Neuronal stem cell (in vitro differentiated cells): Measurements from ENCODE around the gene ZBTB32.
A peak's percentile ranks its signal among the peaks of the same experiment; 100 is the strongest.

Experiments
- DNase-seq: peaks from one replicate; pipeline ENCODE4 v3.0.0-alpha.2; 2013; ENCODE audit warnings: low spot score
- H2AFZ ChIP-seq: one replicate; pipeline ENCODE4 v1.6.1; 2013; ENCODE audit warnings: mild to moderate bottlenecking, low read length, inconsistent platforms
- H2AK5ac ChIP-seq: 2 replicates; pipeline ENCODE4 v1.6.1; 2013; ENCODE audit warnings: low read depth, mild to moderate bottlenecking, inconsistent platforms, low read length, moderate library complexity, mixed read lengths
- H2BK120ac ChIP-seq: 2 replicates; pipeline ENCODE4 v1.6.1; 2013; ENCODE audit warnings: low read depth, mild to moderate bottlenecking, inconsistent platforms, low read length, moderate library complexity, mixed read lengths
- H2BK12ac ChIP-seq: one replicate; pipeline ENCODE4 v1.6.1; 2013; ENCODE audit warnings: low read length, inconsistent platforms
- H2BK15ac ChIP-seq: 2 replicates; pipeline ENCODE4 v1.6.1; 2013; ENCODE audit warnings: mild to moderate bottlenecking, low read length, inconsistent platforms, mixed read lengths
- H2BK5ac ChIP-seq: one replicate; pipeline ENCODE4 v1.6.1; 2013; ENCODE audit warnings: inconsistent platforms, mild to moderate bottlenecking, low read length, moderate library complexity
- H3K14ac ChIP-seq: one replicate; pipeline ENCODE4 v1.6.1; 2013; ENCODE audit warnings: low read length, inconsistent platforms
- H3K18ac ChIP-seq: 2 replicates; pipeline ENCODE4 v1.6.1; 2013; ENCODE audit warnings: low read length, inconsistent platforms
- H3K23ac ChIP-seq: 2 replicates; pipeline ENCODE4 v1.6.1; 2013; ENCODE audit warnings: low read depth, mild to moderate bottlenecking, mixed read lengths, low read length, inconsistent platforms; ENCODE audit not compliant: poor library complexity
- H3K27ac ChIP-seq: replicated peaks from 3 replicates; pipeline ENCODE4 v1.5.1; 2013; ENCODE audit warnings: low read length, inconsistent platforms
- H3K27me3 ChIP-seq, 3 experiments: 2 replicates each; pipeline ENCODE4 v1.6.1; 2013; ENCODE audit warnings: low read length in 3 of 3, mild to moderate bottlenecking in 2 of 3, inconsistent platforms in 1 of 3, low read depth in 1 of 3, mixed read lengths in 1 of 3, moderate library complexity in 1 of 3; ENCODE audit not compliant: control insufficient read depth in 3 of 3, insufficient read depth in 3 of 3
- H3K36me3 ChIP-seq, 2 donors: replicated peaks in 1 of 2; 2 replicates each; pipeline ENCODE4 v1.6.1; 2013; ENCODE audit warnings: low read length in 2 of 2; ENCODE audit not compliant: control insufficient read depth in 2 of 2, insufficient read depth in 2 of 2
- H3K4ac ChIP-seq: 2 replicates; pipeline ENCODE4 v1.6.1; 2013; ENCODE audit warnings: inconsistent platforms, mild to moderate bottlenecking, low read length, moderate library complexity
- H3K4me1 ChIP-seq, 2 donors: 1 replicate in 1 of 2; 2 replicates in 1 of 2; pipeline ENCODE4 v1.6.1; 2013; ENCODE audit warnings: low read length in 2 of 2, low read depth in 1 of 2; ENCODE audit not compliant: control insufficient read depth in 2 of 2, insufficient read depth in 1 of 2
- H3K4me2 ChIP-seq: one replicate; pipeline ENCODE4 v1.6.1; 2013; ENCODE audit warnings: mild to moderate bottlenecking, low read length, inconsistent platforms; ENCODE audit not compliant: insufficient read depth, poor library complexity, severe bottlenecking
- H3K4me3 ChIP-seq, 2 donors: 2 replicates each; pipeline ENCODE4 v1.5.1; 2013; ENCODE audit warnings: low read length in 2 of 2, mild to moderate bottlenecking in 2 of 2, inconsistent platforms in 1 of 2, moderate library complexity in 1 of 2
- H3K79me1 ChIP-seq: one replicate; pipeline ENCODE4 v1.6.1; 2013; ENCODE audit warnings: low read depth, mild to moderate bottlenecking, inconsistent platforms, low read length, moderate library complexity
- H3K9ac ChIP-seq: one replicate; pipeline ENCODE4 v1.6.1; 2013; ENCODE audit warnings: mild to moderate bottlenecking, low read depth, low read length, inconsistent platforms; ENCODE audit not compliant: poor library complexity
- H3K9me3 ChIP-seq, 2 donors: replicated peaks in 1 of 2; 2 replicates each; pipeline versions ENCODE3 to v1.6.1; 2013; ENCODE audit warnings: low read length in 2 of 2, mild to moderate bottlenecking in 2 of 2, inconsistent platforms in 1 of 2, low read depth in 1 of 2, mixed read lengths in 1 of 2, moderate library complexity in 1 of 2; ENCODE audit not compliant: control insufficient read depth in 2 of 2, insufficient read depth in 1 of 2
- H4K8ac ChIP-seq: one replicate; pipeline ENCODE4 v1.6.1; 2013; ENCODE audit warnings: low read depth, mild to moderate bottlenecking, inconsistent platforms, low read length, moderate library complexity
- H4K91ac ChIP-seq: one replicate; pipeline ENCODE4 v1.6.1; 2013; ENCODE audit warnings: low read length, low read depth, mild to moderate bottlenecking, inconsistent platforms; ENCODE audit not compliant: poor library complexity
- WGBS, 2 donors: extraction: QIAGEN DNeasy Blood & Tissue Kit; methylation state at CpG; one replicate each; pipeline ENCODE4 v1.1.7; 2013; ENCODE audit warnings: missing lambda C conversion rate in 2 of 2, mixed read lengths in 1 of 2; ENCODE audit not compliant: insufficient read length in 2 of 2, insufficient replicate concordance in 1 of 2; ENCODE audit errors: extremely low coverage in 2 of 2; 5-methylcytosine and 5-hydroxymethylcytosine counted together

ZBTB32 gene

GRCh38 chr19:35734273-35734672, 29.9 kb downstream of the ZBTB32 start:
- Histone ChIP-seq H3K27ac (no peak overlapping the region), H3K4me3 (no peak overlapping the region), H3K36me3 (peaks cover 70 to 98% of the 10 kb centered on the region in 2 donors), H3K79me1 (peaks cover 13% of the 10 kb centered on the region), H2BK120ac (peak overlapping the region; percentile 47), H3K9ac (peak overlapping the region; percentile 70), H3K9me3 (no peaks in the 10 kb centered on the region), H3K4me2 (no peak overlapping the region), H4K8ac (peak overlapping the region; percentile 43), H4K91ac (no peak overlapping the region), H2AFZ (no peak overlapping the region), H3K14ac (no peak overlapping the region), H2BK5ac (peak overlapping the region; percentile 66), H3K23ac (peak overlapping the region; percentile 80), H3K18ac (no peak overlapping the region), H2BK12ac (no peak overlapping the region), H3K4me1 (no peaks in the 10 kb centered on the region), H2AK5ac (no peak overlapping the region), H3K27me3 (no peaks in the 10 kb centered on the region), H2BK15ac (no peak overlapping the region), H3K4ac (no peak overlapping the region)
- WGBS, 2 donors, result no CpG with 5 or more reads among the region's 8 CpGs
- no peak for DNase-seq

DNA sequence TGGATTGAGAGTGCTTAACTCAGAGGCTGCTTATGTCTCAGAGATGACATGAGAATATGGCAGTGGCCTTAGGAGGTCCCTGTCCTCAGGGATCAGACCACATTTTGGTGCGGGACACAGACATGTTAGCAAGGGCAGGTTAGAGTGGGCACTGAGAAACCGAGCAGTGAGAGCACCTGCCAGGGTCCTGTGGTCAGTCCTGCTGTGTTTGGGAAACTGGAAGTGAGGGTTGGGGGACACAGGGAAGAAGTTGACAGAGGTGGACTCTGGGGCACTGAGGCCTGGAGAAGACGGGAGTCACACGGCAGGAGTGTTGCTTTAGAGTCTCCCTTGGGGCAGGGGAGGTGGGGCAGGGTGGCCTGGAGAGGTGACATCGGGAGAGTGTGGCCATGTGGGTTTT, 30.5 kb downstream of the ZBTB32 start:
- no peak for DNase-seq
- Histone ChIP-seq H3K79me1 (peaks cover 13% of the 10 kb centered on the region), H4K8ac (no peak overlapping the region), H2BK120ac (no peak overlapping the region), H2BK5ac (no peak overlapping the region), H3K14ac (no peak overlapping the region), H2BK12ac (no peak overlapping the region), H3K23ac (no peak overlapping the region), H3K9ac (no peak overlapping the region), H2AFZ (no peak overlapping the region), H2AK5ac (no peak overlapping the region), H3K4me1 (peaks cover 2 to 4% of the 10 kb centered on the region in 2 donors), H3K4ac (no peak overlapping the region), H3K36me3 (peaks cover 64 to 95% of the 10 kb centered on the region in 2 donors), H4K91ac (no peak overlapping the region), H3K27ac (no peak overlapping the region), H3K18ac (no peak overlapping the region), H3K27me3 (no peaks in the 10 kb centered on the region), H3K4me2 (no peak overlapping the region), H3K4me3 (no peak overlapping the region), H2BK15ac (no peak overlapping the region), H3K9me3 (no peaks in the 10 kb centered on the region)
- no CpG with 5 or more reads among the region's 5 CpGs for WGBS, 2 donors

GRCh38 chr19:35736913-35737886, 32.8 kb downstream of the ZBTB32 start:
- no CpG with 5 or more reads among the region's 22 CpGs for WGBS, 2 donors
- H3K27ac ChIP-seq, result no peak overlapping the region
- no peak for DNase-seq
- H2BK15ac ChIP-seq, result no peak overlapping the region
- H2BK12ac ChIP-seq, result no peak overlapping the region
- no peak overlapping the region for H2AFZ ChIP-seq
- H3K79me1 ChIP-seq, result peaks cover 10% of the 10 kb centered on the region
- peak overlapping the region; percentile 44 for H3K9ac ChIP-seq
- peaks cover 44 to 74% of the 10 kb centered on the region in 2 donors for H3K36me3 ChIP-seq
- H3K9me3 ChIP-seq, result no peaks in the 10 kb centered on the region
- H3K4me2 ChIP-seq, result no peak overlapping the region
- no peaks in the 10 kb centered on the region for H3K27me3 ChIP-seq
- H4K8ac ChIP-seq, result no peak overlapping the region
- H3K18ac ChIP-seq, result no peak overlapping the region
- H3K4me1 ChIP-seq, result peaks cover 2 to 5% of the 10 kb centered on the region in 2 donors
- H2BK120ac ChIP-seq, result no peak overlapping the region
- no peak overlapping the region for H3K14ac ChIP-seq
- H3K23ac ChIP-seq, result no peak overlapping the region
- H4K91ac ChIP-seq, result no peak overlapping the region
- H3K4me3 ChIP-seq, result no peak overlapping the region
- H3K4ac ChIP-seq, result no peak overlapping the region
- H2BK5ac ChIP-seq, result no peak overlapping the region
- no peak overlapping the region for H2AK5ac ChIP-seq
